SK-N-SH treated with all-trans-retinoic acid at 6 μM for 48 hours (cell line): Measurements from ENCODE around the gene ALDH3B2.

Source experiments
- ARNTL ChIP-seq: fragments of 450-650 bp; formaldehyde crosslinking; IDR thresholded peaks from 2 replicates; pipeline ENCODE4 v1.5.0; 2020; ENCODE audit warnings: low read depth, mild to moderate bottlenecking, moderate library complexity, borderline replicate concordance
- CSDC2 ChIP-seq: fragments of 250-450 bp; sonication (Bioruptor Pico); IDR thresholded peaks from 2 replicates; pipeline ENCODE4 v1.5.0; 2020; ENCODE audit warnings: mild to moderate bottlenecking, moderate library complexity
- ESRRG ChIP-seq: fragments of 250-450 bp; sonication (Bioruptor Pico); IDR thresholded peaks from 2 replicates; pipeline ENCODE4 v1.6.1; 2021; ENCODE audit warnings: mild to moderate bottlenecking
- GLIS3 ChIP-seq: fragments of 250-450 bp; sonication (Bioruptor Pico); IDR thresholded peaks from 2 replicates; pipeline ENCODE4 v1.5.0; 2020; ENCODE audit warnings: mild to moderate bottlenecking, moderate library complexity
- RARB ChIP-seq: fragments of 250-450 bp; sonication (Bioruptor Pico); IDR thresholded peaks from 2 replicates; pipeline ENCODE4 v1.8.0; 2021; ENCODE audit warnings: mild to moderate bottlenecking, moderate library complexity
- SNAI2 ChIP-seq: fragments of 250-450 bp; sonication (Bioruptor Pico); IDR thresholded peaks from 2 replicates; pipeline ENCODE4 v1.5.0; 2020; ENCODE audit warnings: mild to moderate bottlenecking, moderate library complexity
- ZFP30 ChIP-seq: fragments of 450-650 bp; formaldehyde crosslinking; IDR thresholded peaks from 2 replicates; pipeline ENCODE4 v1.5.0; 2022; ENCODE audit warnings: mild to moderate bottlenecking, moderate library complexity
- ZNF565 ChIP-seq: fragments of 450-650 bp; formaldehyde crosslinking; conservative IDR thresholded peaks from 2 replicates; pipeline ENCODE4 v1.5.0; 2020; ENCODE audit warnings: low read depth, mild to moderate bottlenecking, moderate library complexity
- TF ChIP-seq, protein P1 (sequence below): fragments of 250-450 bp; sonication (Bioruptor Pico); IDR thresholded peaks from 2 replicates; pipeline ENCODE4 v1.8.0; 2020; ENCODE audit warnings: mild to moderate bottlenecking, moderate library complexity, borderline replicate concordance
- TF ChIP-seq, protein P2 (sequence below): fragments of 250-450 bp; sonication (Bioruptor Pico); IDR thresholded peaks from 2 replicates; pipeline ENCODE4 v1.5.0; 2020; ENCODE audit warnings: mild to moderate bottlenecking, moderate library complexity

DNA sequence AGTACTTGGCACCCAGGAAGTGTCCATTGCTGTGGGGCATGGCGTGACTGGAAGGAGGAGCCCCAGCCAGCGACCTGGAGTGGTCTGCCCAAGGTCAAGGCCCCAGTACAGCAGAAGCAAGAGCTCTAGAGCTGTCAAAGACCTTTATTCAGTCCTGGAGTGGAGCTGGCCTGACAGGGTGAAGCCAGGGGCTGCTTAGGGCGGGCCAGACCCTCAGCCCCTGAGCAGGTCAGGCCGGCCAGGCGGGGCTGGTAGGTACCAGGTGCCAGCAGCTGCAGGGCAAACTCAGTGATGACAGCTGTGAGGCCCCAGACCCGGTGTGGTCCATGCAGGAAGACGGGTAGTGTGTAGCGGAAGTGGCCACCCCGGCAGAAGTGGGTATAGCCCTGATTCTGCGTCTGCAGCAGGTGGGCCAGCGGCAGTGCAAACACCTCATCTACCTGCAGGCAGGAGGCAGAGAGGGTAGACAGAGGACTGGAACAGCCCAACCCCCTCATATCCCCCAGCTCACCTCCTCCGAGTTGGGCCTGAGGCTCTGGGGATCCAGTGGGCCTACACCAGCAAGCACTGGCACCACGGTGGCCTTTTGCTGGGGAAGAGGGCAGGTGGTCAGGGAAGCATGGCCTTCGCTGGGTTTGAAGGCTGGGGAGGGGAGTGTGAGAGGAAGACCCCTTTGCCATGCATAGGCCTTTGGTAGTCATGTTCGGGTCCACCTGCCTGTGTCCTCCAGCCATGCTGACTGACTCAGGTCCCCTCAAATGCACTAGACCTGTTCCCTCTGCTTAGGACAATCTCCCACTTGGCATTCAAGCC is 46.4 kb downstream of the ALDH3B2 start:
- no peak for TF ChIP-seq CSDC2
- no peak for TF ChIP-seq ZNF565 (CRISPR knock-in tag)
- TF ChIP-seq, protein P1, sequence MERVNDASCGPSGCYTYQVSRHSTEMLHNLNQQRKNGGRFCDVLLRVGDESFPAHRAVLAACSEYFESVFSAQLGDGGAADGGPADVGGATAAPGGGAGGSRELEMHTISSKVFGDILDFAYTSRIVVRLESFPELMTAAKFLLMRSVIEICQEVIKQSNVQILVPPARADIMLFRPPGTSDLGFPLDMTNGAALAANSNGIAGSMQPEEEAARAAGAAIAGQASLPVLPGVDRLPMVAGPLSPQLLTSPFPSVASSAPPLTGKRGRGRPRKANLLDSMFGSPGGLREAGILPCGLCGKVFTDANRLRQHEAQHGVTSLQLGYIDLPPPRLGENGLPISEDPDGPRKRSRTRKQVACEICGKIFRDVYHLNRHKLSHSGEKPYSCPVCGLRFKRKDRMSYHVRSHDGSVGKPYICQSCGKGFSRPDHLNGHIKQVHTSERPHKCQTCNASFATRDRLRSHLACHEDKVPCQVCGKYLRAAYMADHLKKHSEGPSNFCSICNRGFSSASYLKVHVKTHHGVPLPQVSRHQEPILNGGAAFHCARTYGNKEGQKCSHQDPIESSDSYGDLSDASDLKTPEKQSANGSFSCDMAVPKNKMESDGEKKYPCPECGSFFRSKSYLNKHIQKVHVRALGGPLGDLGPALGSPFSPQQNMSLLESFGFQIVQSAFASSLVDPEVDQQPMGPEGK (CRISPR knock-in tag): no peak
- TF ChIP-seq, protein P2, sequence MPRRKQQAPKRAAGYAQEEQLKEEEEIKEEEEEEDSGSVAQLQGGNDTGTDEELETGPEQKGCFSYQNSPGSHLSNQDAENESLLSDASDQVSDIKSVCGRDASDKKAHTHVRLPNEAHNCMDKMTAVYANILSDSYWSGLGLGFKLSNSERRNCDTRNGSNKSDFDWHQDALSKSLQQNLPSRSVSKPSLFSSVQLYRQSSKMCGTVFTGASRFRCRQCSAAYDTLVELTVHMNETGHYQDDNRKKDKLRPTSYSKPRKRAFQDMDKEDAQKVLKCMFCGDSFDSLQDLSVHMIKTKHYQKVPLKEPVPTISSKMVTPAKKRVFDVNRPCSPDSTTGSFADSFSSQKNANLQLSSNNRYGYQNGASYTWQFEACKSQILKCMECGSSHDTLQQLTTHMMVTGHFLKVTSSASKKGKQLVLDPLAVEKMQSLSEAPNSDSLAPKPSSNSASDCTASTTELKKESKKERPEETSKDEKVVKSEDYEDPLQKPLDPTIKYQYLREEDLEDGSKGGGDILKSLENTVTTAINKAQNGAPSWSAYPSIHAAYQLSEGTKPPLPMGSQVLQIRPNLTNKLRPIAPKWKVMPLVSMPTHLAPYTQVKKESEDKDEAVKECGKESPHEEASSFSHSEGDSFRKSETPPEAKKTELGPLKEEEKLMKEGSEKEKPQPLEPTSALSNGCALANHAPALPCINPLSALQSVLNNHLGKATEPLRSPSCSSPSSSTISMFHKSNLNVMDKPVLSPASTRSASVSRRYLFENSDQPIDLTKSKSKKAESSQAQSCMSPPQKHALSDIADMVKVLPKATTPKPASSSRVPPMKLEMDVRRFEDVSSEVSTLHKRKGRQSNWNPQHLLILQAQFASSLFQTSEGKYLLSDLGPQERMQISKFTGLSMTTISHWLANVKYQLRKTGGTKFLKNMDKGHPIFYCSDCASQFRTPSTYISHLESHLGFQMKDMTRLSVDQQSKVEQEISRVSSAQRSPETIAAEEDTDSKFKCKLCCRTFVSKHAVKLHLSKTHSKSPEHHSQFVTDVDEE (CRISPR knock-in tag): no peak
- TF ChIP-seq ZFP30 (CRISPR knock-in tag): no peak
- TF ChIP-seq SNAI2: no peak
- no peak for TF ChIP-seq ARNTL
- TF ChIP-seq RARB: no peak
- TF ChIP-seq ESRRG (CRISPR knock-in tag): no peak
- no peak for TF ChIP-seq GLIS3
